GM19468 (cell line): ENCODE measurements around the gene NPEPPS.
"Not testable (repeated sequence)": the region's sequence is repeated elsewhere in the genome, so short reads cannot be mapped to it uniquely, and the experiment has no call there.

Source experiments
- ATAC-seq: cut with Tn5 transposase; IDR thresholded peaks from one replicate; pipeline ENCODE4 v1.9.1; 2021; ENCODE audit warnings: mild to moderate bottlenecking, moderate library complexity, moderate number of reproducible peaks; ENCODE audit not compliant: unreplicated experiment; ENCODE audit errors: extremely low read depth

NPEPPS gene

GRCh38 chr17:47530557-47531232 is at the start of gene NPEPPS:
Gene NPEPPS (plus strand): TSS chr17:47531108. CDS start chr17:47531301, 193 bp downstream.
- ATAC-seq: peak; percentile 34

DNA sequence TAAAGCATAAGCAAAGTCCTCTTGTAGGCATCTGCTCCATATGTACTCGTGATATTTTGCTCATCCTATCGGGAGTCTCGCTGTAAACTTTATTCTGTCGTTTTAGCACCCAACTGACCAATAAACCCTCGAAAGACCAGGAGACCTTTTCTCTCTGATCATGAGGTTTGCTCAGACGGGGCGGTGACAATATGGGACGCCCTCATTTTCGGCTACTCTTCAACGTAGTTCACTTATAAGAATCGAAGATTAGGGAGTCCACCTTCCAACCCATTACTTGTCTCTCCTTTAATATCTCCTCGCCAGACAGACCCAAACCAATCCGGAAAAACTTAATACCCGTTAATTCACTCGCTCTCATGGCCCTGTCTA is 39.1 kb upstream of the NPEPPS start:
- not testable (repeated sequence) for ATAC-seq

DNA sequence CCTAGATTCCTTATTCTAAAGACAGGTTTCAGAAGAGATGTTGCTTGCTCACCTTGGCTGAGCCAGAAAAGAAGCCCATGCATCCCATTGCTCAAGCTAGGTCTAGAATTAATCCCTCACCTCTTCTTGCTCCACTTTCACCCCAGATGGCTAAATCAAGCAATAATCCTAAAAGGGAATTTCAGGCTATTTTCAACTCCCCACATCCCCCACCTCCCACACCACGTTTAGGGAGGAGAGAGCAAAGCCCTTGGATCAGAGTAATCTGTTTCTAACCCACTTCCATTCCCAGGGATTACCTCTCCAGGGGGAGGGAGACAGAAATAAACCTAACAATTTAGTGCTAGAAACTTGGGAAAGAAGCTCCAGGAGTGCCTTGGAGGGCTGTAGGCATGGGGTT is 31.8 kb upstream of the NPEPPS start:
- ATAC-seq: not testable (repeated sequence)

- not testable (repeated sequence) for ATAC-seq
These were observed 31.4 kb upstream of the NPEPPS start for GRCh38 chr17:47499494-47499893.

- ATAC-seq: not testable (repeated sequence)
These were observed 30.3 kb upstream of the NPEPPS start for GRCh38 chr17:47500620-47501019.

DNA sequence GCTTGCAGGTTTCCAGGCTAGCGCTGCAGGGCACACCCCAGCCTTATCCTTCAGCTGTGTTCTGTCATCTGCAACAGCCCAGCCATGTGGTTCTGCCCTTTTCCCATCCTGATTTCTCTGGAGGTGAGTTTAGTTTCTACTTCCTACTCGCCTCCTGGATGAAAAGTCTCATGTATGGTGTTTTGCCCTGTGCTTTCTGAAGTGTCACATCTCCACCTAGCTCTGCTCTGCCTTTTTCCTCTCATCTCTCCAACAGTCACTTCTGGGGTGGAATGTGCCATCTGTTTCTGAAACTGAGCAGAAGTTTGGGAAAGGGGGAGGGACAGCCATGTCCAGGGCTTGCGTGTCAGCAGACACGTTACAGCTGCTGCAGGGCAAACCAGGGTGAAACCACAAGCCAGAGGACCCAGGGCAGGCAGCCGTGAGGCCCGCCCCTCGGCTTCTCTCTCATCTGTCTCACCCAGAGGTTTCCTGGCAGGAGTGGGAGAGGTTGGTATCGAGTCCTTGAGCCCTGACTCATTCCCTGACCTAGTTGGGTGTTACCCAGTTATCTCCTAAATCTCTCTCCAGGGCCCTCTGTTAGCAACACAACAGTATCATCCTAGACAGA is 28.7 kb upstream of the NPEPPS start:
- ATAC-seq: peak; percentile 63

DNA sequence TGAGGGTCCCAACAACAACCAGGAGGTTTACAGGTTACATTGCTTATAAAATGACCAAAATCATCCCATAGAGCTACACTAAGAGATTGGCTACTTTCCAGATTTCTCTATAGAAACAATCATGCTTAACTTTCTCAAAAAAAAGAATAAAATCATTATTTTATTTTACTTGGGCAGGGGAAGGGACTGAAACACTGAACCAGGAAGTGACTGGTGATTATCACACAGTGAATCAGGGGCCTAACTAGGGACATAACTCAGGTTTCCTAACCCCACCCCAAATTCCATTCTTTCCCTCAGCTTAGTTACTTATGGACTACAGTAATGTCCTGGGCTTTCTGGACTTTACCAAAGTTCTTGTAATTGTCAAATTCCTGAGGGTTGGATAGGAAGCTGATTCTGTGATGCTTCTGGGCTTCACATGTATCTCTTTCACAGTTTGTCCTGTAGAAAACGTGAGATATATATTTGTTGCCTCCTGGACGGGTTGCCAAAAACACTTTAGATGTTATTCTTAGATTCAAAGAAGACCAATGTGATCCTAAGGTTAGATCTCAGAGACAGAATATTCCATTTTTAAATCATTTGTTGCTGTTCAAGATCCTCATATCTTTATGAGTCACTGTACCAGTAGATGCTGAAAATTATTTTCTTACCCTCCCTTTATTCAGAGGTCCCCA is 28.0 kb upstream of the NPEPPS start:
- not testable (repeated sequence) for ATAC-seq

DNA sequence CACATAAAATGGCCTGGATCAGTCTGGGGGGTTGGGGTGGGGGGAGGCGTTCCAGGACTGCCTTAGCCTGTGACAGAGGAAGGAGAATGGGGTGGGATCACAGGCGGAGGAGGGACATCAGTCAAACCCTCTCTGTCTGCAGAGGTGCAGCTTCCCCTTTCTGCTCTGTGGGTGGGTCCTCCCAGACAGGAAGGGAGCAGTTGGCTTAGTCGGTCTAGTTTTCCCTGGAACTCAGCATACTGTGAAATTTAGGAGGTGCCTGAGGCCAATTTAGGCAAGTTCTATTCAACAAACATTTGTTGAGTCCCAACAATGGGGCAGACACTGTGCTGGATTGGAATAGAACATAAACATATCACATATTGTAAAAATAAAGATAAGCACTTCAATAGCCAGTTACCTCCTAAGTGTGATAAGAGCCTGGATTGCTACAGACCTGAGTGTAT is 19.2 kb upstream of the NPEPPS start:
- ATAC-seq: not testable (repeated sequence)

DNA sequence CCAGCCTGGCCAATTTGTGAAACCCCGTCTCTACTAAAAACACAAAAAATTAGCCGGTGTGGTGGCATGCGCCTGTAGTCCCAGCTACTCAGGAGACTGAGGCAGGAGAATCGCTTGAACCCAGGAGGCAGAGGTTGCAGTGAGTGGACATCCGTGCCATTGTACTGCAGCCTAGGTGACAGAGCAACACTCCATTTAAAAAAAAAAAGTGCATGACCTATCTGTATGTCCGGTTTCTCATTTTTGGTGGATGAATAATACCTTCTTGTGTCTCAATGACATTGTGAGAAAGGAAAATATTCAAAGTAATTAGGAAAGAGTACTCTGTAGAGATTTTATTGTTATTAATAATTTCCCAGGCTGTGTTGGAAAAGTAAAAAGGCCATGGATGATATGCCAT is 17.6 kb upstream of the NPEPPS start:
- ATAC-seq: not testable (repeated sequence)

DNA sequence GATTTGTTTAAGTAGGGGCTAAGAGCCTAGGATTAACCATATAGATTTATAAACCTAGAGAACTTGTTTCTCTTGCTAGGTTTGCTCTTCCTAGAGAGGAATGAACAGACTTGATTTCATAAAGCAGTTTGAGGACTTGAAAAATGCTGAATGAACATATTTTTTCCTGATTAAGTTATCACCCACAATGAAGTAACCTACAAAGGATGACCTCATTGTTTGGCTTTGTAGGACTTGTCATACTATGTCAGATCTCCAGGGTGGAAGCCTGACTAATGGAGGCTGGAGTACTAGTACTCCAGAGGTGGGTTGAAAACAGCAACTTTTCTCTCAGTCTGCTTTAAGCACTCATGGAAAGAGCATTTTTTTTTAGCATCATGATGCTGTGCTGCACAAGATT is 12.0 kb upstream of the NPEPPS start:
- not testable (repeated sequence) for ATAC-seq

- not testable (repeated sequence) for ATAC-seq
These were observed 11.5 kb upstream of the NPEPPS start for GRCh38 chr17:47519365-47519764.

DNA sequence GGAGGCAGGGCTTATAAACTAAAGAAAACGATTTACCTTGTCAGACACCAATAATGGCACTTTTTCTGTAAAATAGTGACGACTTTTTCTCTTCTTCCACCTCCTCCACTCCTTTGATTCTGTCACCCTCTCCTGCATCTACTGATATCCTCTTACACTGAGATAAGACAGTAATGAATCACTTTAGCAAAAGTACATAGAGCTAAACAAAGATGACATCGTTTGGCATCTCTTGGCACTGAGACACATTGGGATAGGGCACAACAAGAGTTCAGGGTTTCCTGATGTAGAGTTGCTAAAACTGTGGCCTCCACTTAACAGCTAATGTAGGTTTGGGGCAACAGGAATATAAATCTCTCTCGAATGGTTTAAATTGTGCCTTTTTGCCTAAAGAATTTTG is 10.6 kb upstream of the NPEPPS start:
- not testable (repeated sequence) for ATAC-seq

DNA sequence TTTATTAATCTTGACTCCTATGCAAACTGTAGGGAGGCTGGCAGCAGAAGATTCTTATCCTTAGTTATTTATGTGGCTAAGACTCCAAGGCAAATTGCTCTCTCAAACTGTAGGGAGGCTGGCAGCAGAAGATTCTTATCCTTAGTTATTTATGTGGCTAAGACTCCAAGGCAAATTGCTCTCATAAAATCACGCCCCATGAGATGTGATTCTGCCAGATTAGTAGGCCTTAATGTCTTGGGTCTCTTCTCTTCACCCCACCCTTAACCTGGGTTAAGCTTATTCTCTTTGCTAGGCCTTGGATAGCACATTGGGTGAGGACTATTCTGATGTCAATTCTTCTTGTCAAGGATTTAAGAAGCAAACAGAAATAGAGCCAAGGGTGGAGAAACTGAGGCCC is 9.5 kb upstream of the NPEPPS start:
- not testable (repeated sequence) for ATAC-seq

GRCh38 chr17:47522341-47522740 is 8.6 kb upstream of the NPEPPS start:
- not testable (repeated sequence) for ATAC-seq

GRCh38 chr17:47531233-47531820 is 419 bp downstream of the NPEPPS start:
- peak; percentile 28 for ATAC-seq

DNA sequence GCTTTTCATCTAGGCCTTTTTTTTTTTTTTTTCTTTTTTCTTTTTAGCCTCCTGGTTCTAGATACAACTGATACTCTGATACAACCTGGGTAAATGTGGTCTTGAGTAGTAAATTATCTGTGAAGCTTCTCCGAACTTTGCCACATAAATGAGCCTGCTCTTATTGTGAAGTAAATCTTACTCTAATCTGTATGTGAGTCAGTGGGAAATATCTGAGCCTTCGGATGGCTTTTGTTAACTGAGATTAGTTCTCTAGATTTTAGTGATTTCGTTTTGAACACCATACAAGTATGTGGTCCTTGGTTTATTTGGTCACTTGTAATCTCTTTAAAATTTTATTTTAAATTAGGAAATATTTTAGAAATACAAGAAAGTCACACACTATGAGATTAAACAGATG is 8.2 kb downstream of the NPEPPS start:
- ATAC-seq: not testable (repeated sequence)

DNA sequence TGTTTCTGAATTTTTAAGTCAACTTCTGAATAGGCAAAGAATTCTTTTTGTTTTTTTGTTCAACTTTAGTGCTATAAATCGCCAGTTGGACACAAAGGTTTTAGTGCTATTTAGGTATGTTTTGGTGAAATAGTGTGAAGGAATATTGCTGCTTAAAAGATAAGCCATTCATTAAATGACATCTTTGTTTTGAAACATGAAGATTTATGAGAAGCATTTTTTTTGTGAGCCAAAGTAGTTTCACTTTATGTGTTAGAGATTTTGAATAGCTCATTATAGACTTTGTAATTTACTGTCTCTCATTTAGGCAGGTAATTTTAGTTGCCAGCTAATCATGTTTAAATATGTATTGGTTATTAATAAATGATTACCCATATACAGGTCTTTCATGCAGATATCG is 10.8 kb downstream of the NPEPPS start:
- not testable (repeated sequence) for ATAC-seq

- ATAC-seq: not testable (repeated sequence)
These were observed 13.4 kb downstream of the NPEPPS start for GRCh38 chr17:47544327-47544726.

GRCh38 chr17:47554733-47555132 is 23.8 kb downstream of the NPEPPS start:
- ATAC-seq: not testable (repeated sequence)

GRCh38 chr17:47556108-47556507 is 25.2 kb downstream of the NPEPPS start:
- not testable (repeated sequence) for ATAC-seq
